CD4-positive, alpha-beta T cell (primary cell): ENCODE results near the gene SERP2. TPM values are rescaled to one million over a fixed set of nuclear protein-coding genes. Genes with fewer than 3 reads are reported as not detected.
A peak's percentile ranks its signal among the peaks of the same experiment; 100 is the strongest.

Experiments
- ATAC-seq: fragments of 200-7000 bp; cut with Tn5 transposase; one replicate; pipeline ENCODE4 v1.10.0; 2022; ENCODE audit warnings: mild to moderate bottlenecking; ENCODE audit not compliant: poor library complexity
- CTCF ChIA-PET: fragments of 350-600 bp; sonication (Branson Sonifier 250); formaldehyde crosslinking; loops from one replicate; lab custom pipeline; 2021; ENCODE audit warnings: antibody characterized with exemption, inconsistent platforms; lab: Charles Lee
- POLR2A ChIA-PET: fragments of 350-600 bp; sonication (Branson Sonifier 250); formaldehyde crosslinking; loops from one replicate; lab custom pipeline; 2021; ENCODE audit warnings: antibody characterized with exemption, inconsistent platforms; lab: Charles Lee
- DNase-seq, 14 experiments: peaks; one replicate each; pipeline ENCODE4 v3.0.0-alpha.2; 2013 to 2020; ENCODE audit warnings: mixed read lengths in 2 of 14
- H3K27ac ChIP-seq, 2 donors: one replicate each; pipeline versions ENCODE4 v1.5.1 to v1.7.0; 2013; ENCODE audit warnings: low read length in 2 of 2, low read depth in 1 of 2, mild to moderate bottlenecking in 1 of 2
- H3K27me3 ChIP-seq, 2 experiments: 1 replicate in 1 of 2; 2 replicates in 1 of 2; pipeline versions ENCODE4 v1.6.1 to v1.7.0; 2013; ENCODE audit warnings: low read length in 2 of 2, control low read depth in 1 of 2, mild to moderate bottlenecking in 1 of 2, moderate library complexity in 1 of 2; ENCODE audit not compliant: insufficient read depth in 2 of 2, control insufficient read depth in 1 of 2
- H3K36me3 ChIP-seq: one replicate; pipeline ENCODE4 v1.6.1; 2013; ENCODE audit warnings: low read length, control low read depth; ENCODE audit not compliant: insufficient read depth
- H3K4me1 ChIP-seq: one replicate; pipeline ENCODE4 v1.6.1; 2013; ENCODE audit warnings: low read length, control low read depth; ENCODE audit not compliant: insufficient read depth
- H3K4me3 ChIP-seq: one replicate; pipeline ENCODE4 v1.5.1; 2013; ENCODE audit warnings: mild to moderate bottlenecking, low read length, moderate library complexity
- H3K9me3 ChIP-seq, 2 experiments: 1 replicate in 1 of 2; 2 replicates in 1 of 2; pipeline versions ENCODE4 v1.6.1 to v1.7.0; 2013; ENCODE audit warnings: low read length in 2 of 2, mild to moderate bottlenecking in 2 of 2, control low read depth in 1 of 2, moderate library complexity in 1 of 2; ENCODE audit not compliant: control insufficient read depth in 1 of 2, insufficient read depth in 1 of 2
- H3K27ac Mint-ChIP-seq: one replicate; pipeline ENCODE4 v1.8.0; 2020; ENCODE audit warnings: mixed read lengths
- H3K27me3 Mint-ChIP-seq: one replicate; pipeline ENCODE4 v1.8.0; 2021; ENCODE audit warnings: mixed read lengths
- H3K36me3 Mint-ChIP-seq: one replicate; pipeline ENCODE4 v1.8.0; 2021; ENCODE audit warnings: low read depth, mixed read lengths
- H3K4me1 Mint-ChIP-seq: one replicate; pipeline ENCODE4 v1.8.0; 2021; ENCODE audit warnings: low read depth, mixed read lengths
- H3K4me3 Mint-ChIP-seq: one replicate; pipeline ENCODE4 v1.8.0; 2020; ENCODE audit warnings: mild to moderate bottlenecking, mixed read lengths
- H3K9me3 Mint-ChIP-seq: one replicate; pipeline ENCODE4 v1.8.0; 2020; ENCODE audit warnings: mixed read lengths
- CTCF ChIP-seq: fragments of 200-600 bp; IDR thresholded peaks from one replicate; pipeline ENCODE4 v1.8.0; 2022; ENCODE audit warnings: antibody characterized with exemption, mild to moderate bottlenecking
- intact Hi-C, 2 experiments: fragments of 100-400 bp; cut with DNase I in 1 of 2; cut with micrococcal nuclease in 1 of 2; formaldehyde crosslinking; loops; one replicate each; pipeline versions ENCODE4 v1.15.1 to v1.9.0; 2023 to 2025; cut with DNase I, micrococcal nuclease
- total RNA-seq, 174 experiments: library from RNA in 2 of 174; stranded (reverse) in 2 of 174; gene quantifications; one replicate each; pipeline ENCODE4 v1.2.3 and lab custom pipeline; 2021 to 2026

SERP2 gene
- total RNA-seq, 2 experiments from 2014 or later: not detected

- ChIA-PET CTCF (interaction anchor here (1.4 to 3.3 kb wide), 4 partner anchors 525 to 556 kb away, joined by 3 to 11 read pairs (median 7); partner anchors contain the start of gene LACC1), POLR2A (interaction anchor here (1.3 to 3.3 kb wide), 4 partner anchors 162 to 294 kb away, joined by 3 to 13 read pairs (median 6); no protein-coding TSS in a partner anchor)
- H3K9me3 Mint-ChIP-seq: no peaks in the 10 kb centered on the region
- DNase-seq: peak in 1 of 14 experiments; percentile 11
- intact Hi-C loops: loop anchor here in 1 of 2 experiments (1.0 to 10.0 kb wide), 3 partner anchors 141 to 294 kb away; partner anchors contain the start of gene TSC22D1
- Histone ChIP-seq H3K27ac (peak overlapping the region in 1 of 2 donors; percentile 43), H3K4me1 (peaks cover 29% of the 10 kb centered on the region), H3K9me3 (no peaks in the 10 kb centered on the region), H3K27me3 (peaks cover 14 to 18% of the 10 kb centered on the region in 2 experiments), H3K4me3 (peak overlapping the region; percentile 64), H3K36me3 (no peaks in the 10 kb centered on the region)
- peaks cover 12% of the 10 kb centered on the region for H3K27me3 Mint-ChIP-seq
- no peaks in the 10 kb centered on the region for H3K36me3 Mint-ChIP-seq
- peak overlapping the region; percentile 57 for H3K27ac Mint-ChIP-seq
- H3K4me3 Mint-ChIP-seq: peak overlapping the region; percentile 91
- TF ChIP-seq CTCF: no peak
- H3K4me1 Mint-ChIP-seq: peaks cover 35% of the 10 kb centered on the region
- ATAC-seq: no peak
Measured at GRCh38 chr13:44435919-44436510, 62.4 kb downstream of the SERP2 start.

- peaks cover 12% of the 10 kb centered on the region for H3K27me3 Mint-ChIP-seq
- peak in 12 of 14 experiments; percentile 11 to 60 (median 32) for DNase-seq
- peak; percentile 38 for ATAC-seq
- no peaks in the 10 kb centered on the region for H3K9me3 ChIP-seq
- H3K9me3 Mint-ChIP-seq: no peaks in the 10 kb centered on the region
- peaks cover 35% of the 10 kb centered on the region for H3K4me1 Mint-ChIP-seq
- peak overlapping the region; percentile 64 for H3K4me3 ChIP-seq
- H3K27me3 ChIP-seq: peaks cover 14 to 18% of the 10 kb centered on the region in 2 experiments
- H3K36me3 ChIP-seq: no peaks in the 10 kb centered on the region
- peaks cover 29% of the 10 kb centered on the region for H3K4me1 ChIP-seq
- no peak overlapping the region for H3K27ac ChIP-seq
- CTCF ChIA-PET: interaction anchor here (1.4 to 3.3 kb wide), 4 partner anchors 526 to 557 kb away, joined by 3 to 11 read pairs (median 7); partner anchors contain the start of gene LACC1
- H3K4me3 Mint-ChIP-seq: peak overlapping the region; percentile 91
- intact Hi-C loops: loop anchor here in 1 of 2 experiments (1.0 to 10.0 kb wide), 4 partner anchors 141 to 528 kb away; partner anchors contain the start of gene TSC22D1
- H3K36me3 Mint-ChIP-seq: no peaks in the 10 kb centered on the region
- TF ChIP-seq CTCF: no peak
- H3K27ac Mint-ChIP-seq: peak overlapping the region; percentile 73
- POLR2A ChIA-PET: interaction anchor here (1.3 to 3.3 kb wide), 2 partner anchors 163 to 245 kb away, joined by 3 to 13 read pairs; no protein-coding TSS in a partner anchor
Measured at GRCh38 chr13:44436589-44437337, 63.1 kb downstream of the SERP2 start.
